Progenitor cell of endocrine pancreas (in vitro differentiated cells): Measurements from ENCODE around the gene PFN4. TPM values are rescaled to one million over a fixed set of nuclear protein-coding genes. Genes with fewer than 3 reads are reported as not detected.

Experiments used
- DNase-seq: peaks from one replicate; pipeline ENCODE4 v3.0.0; 2021; ENCODE audit warnings: low spot score; ENCODE audit not compliant: unreplicated experiment
- H3K27ac Mint-ChIP-seq: 2 replicates; pipeline ENCODE4 v1.8.0; 2021; ENCODE audit warnings: mild to moderate bottlenecking, moderate library complexity, mixed read lengths
- H3K27me3 Mint-ChIP-seq: 2 replicates; pipeline ENCODE4 v1.8.0; 2021; ENCODE audit warnings: mixed read lengths
- H3K36me3 Mint-ChIP-seq: 2 replicates; pipeline ENCODE4 v1.8.0; 2022; ENCODE audit warnings: mixed read lengths; ENCODE audit not compliant: insufficient read depth
- H3K4me1 Mint-ChIP-seq: 2 replicates; pipeline ENCODE4 v1.8.0; 2021; ENCODE audit warnings: low read depth, mixed read lengths
- H3K4me3 Mint-ChIP-seq: 2 replicates; pipeline ENCODE4 v1.8.0; 2021; ENCODE audit warnings: low read depth, mild to moderate bottlenecking, moderate library complexity, mixed read lengths
- H3K9me3 Mint-ChIP-seq: 2 replicates; pipeline ENCODE4 v1.8.0; 2021; ENCODE audit warnings: low read depth, mixed read lengths
- total RNA-seq: library from RNA; stranded (reverse); gene quantifications from 2 replicates; pipeline ENCODE4 v1.2.1, GENCODE V29; 2021
- TF ChIP-seq, protein P1 (sequence below): fragments of 200-600 bp; sonication (generic); IDR thresholded peaks from one replicate; pipeline ENCODE4 v1.5.0; 2021; ENCODE audit warnings: antibody characterized with exemption, mild to moderate bottlenecking; ENCODE audit not compliant: unreplicated experiment

PFN4 gene
- total RNA-seq, 1 donor from 2014 or later: 0.55 TPM

DNA sequence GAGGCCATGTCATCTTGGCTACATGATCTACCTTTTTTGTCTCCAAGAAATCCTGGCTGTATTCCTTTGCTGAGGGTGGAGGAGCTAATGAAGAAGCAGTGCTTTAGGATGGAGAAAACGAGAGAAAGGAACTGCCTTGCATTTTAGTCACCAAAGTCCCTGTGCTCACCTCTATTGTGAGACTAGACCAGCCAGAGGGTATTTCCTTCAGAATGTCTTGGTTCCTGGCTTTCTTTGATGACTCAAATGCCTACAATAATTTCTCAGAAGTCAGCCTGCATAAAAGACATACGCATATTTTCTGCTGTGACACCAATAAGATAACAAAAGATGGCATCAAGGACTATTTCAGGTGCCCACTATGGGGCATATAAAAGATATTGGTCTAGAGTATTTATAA is 57.8 kb downstream of the PFN4 start:
- H3K27ac Mint-ChIP-seq: no peak overlapping the region
- peaks cover 12% of the 10 kb centered on the region for H3K36me3 Mint-ChIP-seq

More for the DNA sequence above, 57.8 kb downstream of the PFN4 start:
- DNase-seq: no peak
- H3K4me3 Mint-ChIP-seq: no peak overlapping the region
- TF ChIP-seq, protein P1, sequence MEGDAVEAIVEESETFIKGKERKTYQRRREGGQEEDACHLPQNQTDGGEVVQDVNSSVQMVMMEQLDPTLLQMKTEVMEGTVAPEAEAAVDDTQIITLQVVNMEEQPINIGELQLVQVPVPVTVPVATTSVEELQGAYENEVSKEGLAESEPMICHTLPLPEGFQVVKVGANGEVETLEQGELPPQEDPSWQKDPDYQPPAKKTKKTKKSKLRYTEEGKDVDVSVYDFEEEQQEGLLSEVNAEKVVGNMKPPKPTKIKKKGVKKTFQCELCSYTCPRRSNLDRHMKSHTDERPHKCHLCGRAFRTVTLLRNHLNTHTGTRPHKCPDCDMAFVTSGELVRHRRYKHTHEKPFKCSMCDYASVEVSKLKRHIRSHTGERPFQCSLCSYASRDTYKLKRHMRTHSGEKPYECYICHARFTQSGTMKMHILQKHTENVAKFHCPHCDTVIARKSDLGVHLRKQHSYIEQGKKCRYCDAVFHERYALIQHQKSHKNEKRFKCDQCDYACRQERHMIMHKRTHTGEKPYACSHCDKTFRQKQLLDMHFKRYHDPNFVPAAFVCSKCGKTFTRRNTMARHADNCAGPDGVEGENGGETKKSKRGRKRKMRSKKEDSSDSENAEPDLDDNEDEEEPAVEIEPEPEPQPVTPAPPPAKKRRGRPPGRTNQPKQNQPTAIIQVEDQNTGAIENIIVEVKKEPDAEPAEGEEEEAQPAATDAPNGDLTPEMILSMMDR: no peak
- no peaks in the 10 kb centered on the region for H3K4me1 Mint-ChIP-seq
- H3K27me3 Mint-ChIP-seq: no peaks in the 10 kb centered on the region
- no peaks in the 10 kb centered on the region for H3K9me3 Mint-ChIP-seq

Other genes starting within 250 kb of the PFN4 start
- 34.8 and 38.3 TPM in 2 replicates for gene ATAD2B, start 196.2 kb downstream of the PFN4 start, total RNA-seq
- 23.7 and 24.1 TPM in 2 replicates for gene UBXN2A, start 182.9 kb downstream of the PFN4 start, total RNA-seq
- 0.40 and 1.2 TPM in 2 replicates for gene MFSD2B, start 113.2 kb downstream of the PFN4 start, total RNA-seq
- gene WDCP, start 75.9 kb downstream of the PFN4 start, total RNA-seq: 22.4 and 23.7 TPM in 2 replicates
- gene FKBP1B, start 73.6 kb downstream of the PFN4 start, total RNA-seq: 30.5 and 33.7 TPM in 2 replicates
- gene SF3B6, start 47.0 kb downstream of the PFN4 start, total RNA-seq: 93.3 and 101 TPM in 2 replicates
- gene TP53I3, start 38.5 kb downstream of the PFN4 start, total RNA-seq: 64.4 and 67.8 TPM in 2 replicates
- 25.4 and 27.5 TPM in 2 replicates for gene FAM228B, start 135 bp upstream of the PFN4 start, total RNA-seq
- 0.31 and 0.80 TPM in 2 replicates for gene FAM228A, start 51.7 kb upstream of the PFN4 start, total RNA-seq
- 25.5 and 26.7 TPM in 2 replicates for gene ITSN2, start 237.2 kb upstream of the PFN4 start, total RNA-seq